Measurements from ENCODE around the gene MYO5C. TPM values are rescaled to one million over a fixed set of nuclear protein-coding genes. Genes with fewer than 3 reads are reported as not detected.

MYO5C gene
- total RNA-seq, 1 donor from 2014 or later: 2.3 TPM

- ATAC-seq (ENCODE audit: poor library complexity) (no peak), DNase-seq (no peak)
- intact Hi-C loops (cut with DNase I): no loop called here
These were observed 150.9 kb downstream of the MYO5C start for GRCh38 chr15:52144656-52145178.

- DNase-seq (no peak), ATAC-seq (ENCODE audit: poor library complexity) (no peak)
- intact Hi-C loops (cut with DNase I): no loop called here
These were observed 151.7 kb downstream of the MYO5C start for GRCh38 chr15:52143873-52144272.

Small RNAs within 50 kb of the gene (microRNA-seq; reads per million reads assigned to microRNA genes)
- gene MIR1266: not detected

Other genes starting within 250 kb of the MYO5C start
- not detected for gene BCL2L10, start 183.0 kb downstream of the MYO5C start, total RNA-seq
- 7.8 TPM for gene GNB5, start 104.4 kb downstream of the MYO5C start, total RNA-seq
- 7.4 TPM for gene MYO5A, start 233.1 kb upstream of the MYO5C start, total RNA-seq